HEK293T (cell line): ENCODE measurements around the gene IL17A.

Experiments
- CTCF ChIA-PET: fragments of 350-600 bp; formaldehyde crosslinking; extraction: SDS; loops from one replicate; lab custom pipeline; 2021; ENCODE audit warnings: antibody characterized with exemption, inconsistent platforms; lab: Yijun Ruan, JAX
- POLR2A ChIA-PET: fragments of 350-600 bp; formaldehyde crosslinking; extraction: SDS; loops from one replicate; lab custom pipeline; 2020; ENCODE audit warnings: antibody characterized with exemption, inconsistent platforms; lab: Yijun Ruan, JAX
- DNase-seq: peaks from one replicate; pipeline ENCODE4 v3.0.0; 2012; ENCODE audit warnings: mixed read lengths; ENCODE audit errors: extremely low spot score
- ARNT ChIP-seq: fragments of 450-650 bp; IDR thresholded peaks from 2 replicates; pipeline ENCODE4 v1.6.1; 2017; ENCODE audit warnings: mild to moderate bottlenecking
- BHLHE40 ChIP-seq: fragments of 450-650 bp; IDR thresholded peaks from 2 replicates; pipeline ENCODE4 v1.6.1; 2016; ENCODE audit warnings: mild to moderate bottlenecking, moderate library complexity, borderline replicate concordance
- CTBP1 ChIP-seq: fragments of 450-650 bp; IDR thresholded peaks from 2 replicates; pipeline ENCODE4 v1.6.1; 2016; ENCODE audit warnings: borderline replicate concordance
- ELF4 ChIP-seq: fragments of 450-650 bp; IDR thresholded peaks from 2 replicates; pipeline ENCODE4 v1.6.1; 2017; ENCODE audit warnings: antibody characterized with exemption
- FOXA1 ChIP-seq: fragments of 450-650 bp; IDR thresholded peaks from 2 replicates; pipeline ENCODE4 v1.6.1; 2016; ENCODE audit warnings: mild to moderate bottlenecking
- FOXK2 ChIP-seq: fragments of 450-650 bp; IDR thresholded peaks from 2 replicates; pipeline ENCODE4 v1.6.1; 2016; ENCODE audit warnings: mild to moderate bottlenecking
- FOXM1 ChIP-seq: fragments of 450-650 bp; IDR thresholded peaks from 2 replicates; pipeline ENCODE4 v1.6.1; 2017; ENCODE audit warnings: mild to moderate bottlenecking, borderline replicate concordance
- HDGF ChIP-seq: fragments of 450-650 bp; IDR thresholded peaks from 2 replicates; pipeline ENCODE4 v1.6.1; 2017; ENCODE audit warnings: antibody characterized with exemption, borderline replicate concordance
- L3MBTL2 ChIP-seq: fragments of 450-650 bp; conservative IDR thresholded peaks from 2 replicates; pipeline ENCODE4 v1.6.1; 2016; ENCODE audit warnings: mild to moderate bottlenecking
- LEF1 ChIP-seq: fragments of 450-650 bp; IDR thresholded peaks from 2 replicates; pipeline ENCODE4 v1.6.1; 2017; ENCODE audit warnings: mild to moderate bottlenecking, borderline replicate concordance
- NFRKB ChIP-seq: fragments of 450-650 bp; IDR thresholded peaks from 2 replicates; pipeline ENCODE4 v1.6.1; 2016; ENCODE audit warnings: mild to moderate bottlenecking, moderate library complexity
- PKNOX1 ChIP-seq: fragments of 450-650 bp; IDR thresholded peaks from 2 replicates; pipeline ENCODE4 v1.6.1; 2016
- SP1 ChIP-seq: fragments of 450-650 bp; IDR thresholded peaks from 2 replicates; pipeline ENCODE4 v1.6.1; 2017
- SUZ12 ChIP-seq: fragments of 450-650 bp; IDR thresholded peaks from 2 replicates; pipeline ENCODE4 v1.6.1; 2016; ENCODE audit warnings: mild to moderate bottlenecking
- TARDBP ChIP-seq: fragments of 450-650 bp; IDR thresholded peaks from 2 replicates; pipeline ENCODE4 v1.6.1; 2016
- ZNF384 ChIP-seq: fragments of 450-650 bp; IDR thresholded peaks from 2 replicates; pipeline ENCODE4 v1.6.1; 2016

The IL17A gene

GRCh38 chr6:52176550-52176949 is 9.6 kb upstream of the IL17A start:
- ChIA-PET CTCF (interaction anchor here (0.6 kb wide), 1 partner anchor 88 kb away, joined by 3 read pairs; no protein-coding TSS in a partner anchor), POLR2A (no interaction called here)
- no peak for DNase-seq
- no peak for TF ChIP-seq LEF1
- no peak for TF ChIP-seq SUZ12
- no peak for TF ChIP-seq ARNT
- TF ChIP-seq PKNOX1, result no peak
- TF ChIP-seq L3MBTL2, result no peak
- TF ChIP-seq HDGF, result no peak
- no peak for TF ChIP-seq ELF4
- no peak for TF ChIP-seq CTBP1
- no peak for TF ChIP-seq BHLHE40
- TF ChIP-seq TARDBP, result no peak
- no peak for TF ChIP-seq FOXM1
- TF ChIP-seq SP1, result no peak
- no peak for TF ChIP-seq FOXA1
- no peak for TF ChIP-seq ZNF384
- TF ChIP-seq FOXK2, result no peak
- TF ChIP-seq NFRKB, result no peak

GRCh38 chr6:52177961-52178360 is 8.2 kb upstream of the IL17A start:
- POLR2A ChIA-PET, result no interaction called here
- no peak for DNase-seq
- CTCF ChIA-PET, result no interaction called here
- TF ChIP-seq ARNT, result no peak
- TF ChIP-seq LEF1, result no peak
- no peak for TF ChIP-seq FOXA1
- no peak for TF ChIP-seq SP1
- TF ChIP-seq HDGF, result no peak
- no peak for TF ChIP-seq PKNOX1
- no peak for TF ChIP-seq ZNF384
- TF ChIP-seq TARDBP, result no peak
- no peak for TF ChIP-seq ELF4
- TF ChIP-seq CTBP1, result no peak
- TF ChIP-seq NFRKB, result no peak
- TF ChIP-seq SUZ12, result no peak
- TF ChIP-seq FOXM1, result no peak
- TF ChIP-seq FOXK2, result no peak
- no peak for TF ChIP-seq L3MBTL2
- no peak for TF ChIP-seq BHLHE40

GRCh38 chr6:52180787-52181558 is 5.2 kb upstream of the IL17A start:
- ChIA-PET CTCF (no interaction called here), POLR2A (no interaction called here)
- TF ChIP-seq ELF4 (no peak), L3MBTL2 (no peak), NFRKB (no peak), TARDBP (no peak), SUZ12 (no peak), FOXK2 (no peak), SP1 (no peak), PKNOX1 (no peak), BHLHE40 (no peak), ZNF384 (no peak), CTBP1 (no peak), FOXM1 (no peak), FOXA1 (no peak), ARNT (no peak), LEF1 (no peak), HDGF (no peak)
- DNase-seq, result no peak

GRCh38 chr6:52183131-52183713 is 3.0 kb upstream of the IL17A start:
- ChIA-PET POLR2A (no interaction called here), CTCF (no interaction called here)
- no peak for DNase-seq
- no peak for TF ChIP-seq L3MBTL2
- no peak for TF ChIP-seq ARNT
- TF ChIP-seq LEF1, result no peak
- TF ChIP-seq TARDBP, result no peak
- TF ChIP-seq ZNF384, result no peak
- no peak for TF ChIP-seq BHLHE40
- TF ChIP-seq SP1, result no peak
- no peak for TF ChIP-seq HDGF
- no peak for TF ChIP-seq CTBP1
- no peak for TF ChIP-seq FOXK2

GRCh38 chr6:52186480-52186879 is 305 bp downstream of the IL17A start:
- DNase-seq, result no peak
- CTCF ChIA-PET, result no interaction called here
- POLR2A ChIA-PET, result no interaction called here
- TF ChIP-seq FOXK2 (no peak), LEF1 (no peak), ARNT (no peak), CTBP1 (no peak), NFRKB (no peak), TARDBP (no peak), PKNOX1 (no peak), FOXA1 (no peak), ZNF384 (no peak), BHLHE40 (no peak), L3MBTL2 (no peak), HDGF (no peak), SP1 (no peak), FOXM1 (no peak)
